ENCODE measurements around the gene AKR1C3.

Gene AKR1C3

GRCh38 chr10:5147255-5147980, 53.2 kb downstream of the AKR1C3 start:
- H3K9ac ChIP-seq (ENCODE audit: low read depth, low read length) = no peak overlapping the region

GRCh38 chr10:5147981-5148677, 53.9 kb downstream of the AKR1C3 start:
- Histone ChIP-seq H3K27me3 (ENCODE audit: control insufficient read depth, insufficient read depth, low read length) (no peaks in the 10 kb centered on the region), H3K9ac (ENCODE audit: low read depth, low read length) (no peak overlapping the region), H3K9me3 (ENCODE audit: control insufficient read depth, insufficient read depth, low read length) (peaks cover 11% of the 10 kb centered on the region), H3K4me3 (ENCODE audit: low read depth, low read length) (no peak overlapping the region), H3K36me3 (ENCODE audit: control insufficient read depth, insufficient read depth, low read length) (no peaks in the 10 kb centered on the region), H3K4me1 (ENCODE audit: control insufficient read depth, insufficient read depth, low read length) (no peaks in the 10 kb centered on the region)

More at GRCh38 chr10:5147255-5147980, 53.2 kb downstream of the AKR1C3 start:
- no peaks in the 10 kb centered on the region for H3K36me3 ChIP-seq (ENCODE audit: control insufficient read depth, insufficient read depth, low read length)
- no peaks in the 10 kb centered on the region for H3K4me1 ChIP-seq (ENCODE audit: control insufficient read depth, insufficient read depth, low read length)
- no peaks in the 10 kb centered on the region for H3K27me3 ChIP-seq (ENCODE audit: control insufficient read depth, insufficient read depth, low read length)
- peaks cover 11% of the 10 kb centered on the region for H3K9me3 ChIP-seq (ENCODE audit: control insufficient read depth, insufficient read depth, low read length)
- no peak overlapping the region for H3K4me3 ChIP-seq (ENCODE audit: low read depth, low read length)

- no peak overlapping the region for H3K4me3 ChIP-seq (ENCODE audit: low read depth, low read length)
- no peaks in the 10 kb centered on the region for H3K36me3 ChIP-seq (ENCODE audit: control insufficient read depth, insufficient read depth, low read length)
- no peaks in the 10 kb centered on the region for H3K27me3 ChIP-seq (ENCODE audit: control insufficient read depth, insufficient read depth, low read length)
- no peaks in the 10 kb centered on the region for H3K4me1 ChIP-seq (ENCODE audit: control insufficient read depth, insufficient read depth, low read length)
- peaks cover 11% of the 10 kb centered on the region for H3K9me3 ChIP-seq (ENCODE audit: control insufficient read depth, insufficient read depth, low read length)
- H3K9ac ChIP-seq (ENCODE audit: low read depth, low read length) = no peak overlapping the region
Observed at GRCh38 chr10:5148678-5149032, 54.4 kb downstream of the AKR1C3 start.

- H3K27me3 ChIP-seq (ENCODE audit: control insufficient read depth, insufficient read depth, low read length) = no peaks in the 10 kb centered on the region
- no peak overlapping the region for H3K9ac ChIP-seq (ENCODE audit: low read depth, low read length)
- no peaks in the 10 kb centered on the region for H3K36me3 ChIP-seq (ENCODE audit: control insufficient read depth, insufficient read depth, low read length)
- no peaks in the 10 kb centered on the region for H3K4me1 ChIP-seq (ENCODE audit: control insufficient read depth, insufficient read depth, low read length)
- no peak overlapping the region for H3K4me3 ChIP-seq (ENCODE audit: low read depth, low read length)
- peaks cover 11% of the 10 kb centered on the region for H3K9me3 ChIP-seq (ENCODE audit: control insufficient read depth, insufficient read depth, low read length)
Observed at GRCh38 chr10:5151076-5151475, 56.9 kb downstream of the AKR1C3 start.

- H3K9ac ChIP-seq (ENCODE audit: low read depth, low read length) = no peak overlapping the region
- peaks cover 13% of the 10 kb centered on the region for H3K9me3 ChIP-seq (ENCODE audit: control insufficient read depth, insufficient read depth, low read length)
- no peaks in the 10 kb centered on the region for H3K4me1 ChIP-seq (ENCODE audit: control insufficient read depth, insufficient read depth, low read length)
- no peaks in the 10 kb centered on the region for H3K27me3 ChIP-seq (ENCODE audit: control insufficient read depth, insufficient read depth, low read length)
- no peak overlapping the region for H3K4me3 ChIP-seq (ENCODE audit: low read depth, low read length)
- H3K36me3 ChIP-seq (ENCODE audit: control insufficient read depth, insufficient read depth, low read length) = no peaks in the 10 kb centered on the region
Observed at GRCh38 chr10:5155951-5156350, 61.7 kb downstream of the AKR1C3 start.

Data from iPS-15b (cell line).